Sciatic nerve (tissue), 1 donor: Measurements from ENCODE around the gene NEK1. TPM values are rescaled to one million over a fixed set of nuclear protein-coding genes. Genes with fewer than 3 reads are reported as not detected.

ENCODE experiments used
- total RNA-seq: library from RNA; stranded (reverse); fragmentation: NEBNext Ultra II Directional; extraction: Animal tissue kit (Norgen Biotek cat#: 25700); gene quantifications from one replicate; pipeline ENCODE4 v1.2.1, GENCODE V29; 2021
- donor health status: DM: no; HTN: no; CAD: no.

NEK1 gene
- total RNA-seq, 1 donor from 2014 or later = 128 TPM

Other genes with a start within 250 kb of the NEK1 start
- 52.6 TPM for gene CLCN3, start 8.0 kb upstream of the NEK1 start, total RNA-seq
- gene HPF1, start 145.4 kb upstream of the NEK1 start, total RNA-seq = 31.3 TPM